Dermis microvascular lymphatic vessel endothelial cell (primary cell): ENCODE measurements around the gene GAL3ST1. TPM values are rescaled to one million over a fixed set of nuclear protein-coding genes. Genes with fewer than 3 reads are reported as not detected.
"Not testable (repeated sequence)": the region's sequence is repeated elsewhere in the genome, so short reads cannot be mapped to it uniquely, and the experiment has no call there.

Source experiments
- DNase-seq, 2 donors: peaks; one replicate each; pipeline versions ENCODE4 v3.0.0 to v3.0.0-alpha.2; 2010; ENCODE audit warnings: low read depth in 2 of 2
- total RNA-seq: library from RNA; depleted of rRNA; stranded (reverse); fragments of >200 nt; gene quantifications from 2 replicates; pipeline ENCODE4 v1.2.1, GENCODE V29; 2014

GAL3ST1 gene
- total RNA-seq, 1 donor from 2014 or later: not detected

GRCh38 chr22:30565341-30565740, 9.1 kb downstream of the GAL3ST1 start:
- no peak for DNase-seq

DNA sequence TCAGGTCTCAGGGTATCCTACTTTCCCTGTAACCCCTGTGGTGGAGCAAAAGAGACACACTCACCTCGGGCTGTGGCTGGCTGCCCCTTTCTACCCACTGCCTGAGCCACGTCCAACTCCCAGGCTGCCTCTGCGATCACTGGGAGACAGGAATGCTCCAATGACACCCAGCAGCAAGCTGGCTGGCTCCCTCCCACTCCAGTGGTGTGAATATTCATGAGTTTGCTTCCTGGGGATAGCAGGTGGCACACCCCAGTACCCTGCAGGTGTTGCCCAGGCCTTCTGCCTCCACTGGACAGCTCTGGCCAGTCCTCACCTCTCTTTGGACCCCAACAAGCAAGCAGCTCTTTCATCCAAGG, 9.7 kb downstream of the GAL3ST1 start:
- DNase-seq: no peak

- no peak for DNase-seq
Measured at GRCh38 chr22:30564045-30564760, 10.3 kb downstream of the GAL3ST1 start.

DNA sequence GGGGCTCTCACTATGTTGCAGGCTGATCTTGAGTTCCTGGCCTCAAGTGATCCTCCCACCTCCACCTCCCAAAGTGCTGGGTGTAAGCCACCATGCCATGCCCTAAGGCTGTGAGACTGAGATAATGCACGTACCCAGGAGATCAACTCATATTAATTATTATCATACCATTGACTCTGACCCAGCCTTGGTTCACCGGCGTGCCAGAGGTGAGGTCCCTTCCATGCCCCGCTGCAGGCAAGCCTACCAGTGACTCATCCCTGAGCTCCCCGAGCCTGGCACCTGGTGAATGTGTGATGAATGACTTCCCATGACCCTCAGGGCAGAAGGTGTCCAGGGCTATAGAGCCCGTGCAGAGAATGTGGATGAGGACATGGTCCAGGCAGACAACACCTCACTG, 12.1 kb downstream of the GAL3ST1 start:
- no peak for DNase-seq

- no peak for DNase-seq
Measured at GRCh38 chr22:30561402-30562189, 12.9 kb downstream of the GAL3ST1 start.

DNA sequence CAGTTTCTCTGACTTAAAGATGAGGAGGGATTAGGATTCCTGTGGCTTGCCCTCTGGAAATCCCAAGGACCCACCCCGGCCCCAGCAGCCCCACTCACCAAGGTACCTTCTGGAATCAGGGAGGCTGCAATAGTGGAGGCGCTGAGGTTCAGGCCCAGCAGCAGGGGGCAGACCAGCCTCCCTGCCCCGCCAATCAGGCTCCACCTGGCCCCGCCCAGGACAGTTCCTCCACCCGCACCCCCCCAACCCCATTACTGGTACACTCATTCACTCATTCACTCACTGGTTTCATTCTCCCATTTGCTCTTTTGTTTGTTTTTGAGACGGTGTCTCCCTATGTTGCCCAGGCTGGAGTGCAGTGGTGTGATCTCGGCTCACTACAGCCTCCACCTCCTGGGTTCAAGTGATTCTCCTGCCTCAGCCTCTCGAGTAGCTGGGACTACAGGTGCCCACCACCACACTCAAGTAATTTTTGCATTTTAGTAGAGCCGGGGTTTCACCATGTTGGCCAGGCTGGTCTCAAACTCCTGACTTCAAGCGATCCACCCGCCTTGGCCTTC, 13.7 kb downstream of the GAL3ST1 start:
- DNase-seq: not testable (repeated sequence)

GRCh38 chr22:30559889-30560288, 14.6 kb downstream of the GAL3ST1 start:
- DNase-seq: no peak

- no peak for DNase-seq
Measured at GRCh38 chr22:30557243-30557642, 17.2 kb downstream of the GAL3ST1 start.

DNA sequence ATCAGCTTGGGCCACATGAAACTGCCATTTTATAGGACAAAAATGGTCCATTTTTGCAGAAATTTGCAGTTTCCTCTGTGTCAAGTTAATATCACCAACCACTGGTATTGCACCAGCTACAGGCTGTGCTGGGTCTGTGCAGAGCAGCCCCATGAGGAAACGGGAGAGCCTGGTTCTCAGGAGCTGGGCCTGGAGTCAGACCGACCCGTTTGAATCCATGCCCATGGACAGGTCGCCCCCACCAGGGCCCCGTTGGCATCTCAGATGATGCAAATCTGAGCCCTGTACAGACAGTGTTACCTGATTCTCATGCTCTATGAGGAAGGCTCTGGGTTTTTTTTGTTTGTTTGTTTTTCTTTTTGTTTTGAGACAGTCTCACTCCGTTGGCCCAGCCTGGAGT, 18.1 kb downstream of the GAL3ST1 start:
- no peak for DNase-seq

DNA sequence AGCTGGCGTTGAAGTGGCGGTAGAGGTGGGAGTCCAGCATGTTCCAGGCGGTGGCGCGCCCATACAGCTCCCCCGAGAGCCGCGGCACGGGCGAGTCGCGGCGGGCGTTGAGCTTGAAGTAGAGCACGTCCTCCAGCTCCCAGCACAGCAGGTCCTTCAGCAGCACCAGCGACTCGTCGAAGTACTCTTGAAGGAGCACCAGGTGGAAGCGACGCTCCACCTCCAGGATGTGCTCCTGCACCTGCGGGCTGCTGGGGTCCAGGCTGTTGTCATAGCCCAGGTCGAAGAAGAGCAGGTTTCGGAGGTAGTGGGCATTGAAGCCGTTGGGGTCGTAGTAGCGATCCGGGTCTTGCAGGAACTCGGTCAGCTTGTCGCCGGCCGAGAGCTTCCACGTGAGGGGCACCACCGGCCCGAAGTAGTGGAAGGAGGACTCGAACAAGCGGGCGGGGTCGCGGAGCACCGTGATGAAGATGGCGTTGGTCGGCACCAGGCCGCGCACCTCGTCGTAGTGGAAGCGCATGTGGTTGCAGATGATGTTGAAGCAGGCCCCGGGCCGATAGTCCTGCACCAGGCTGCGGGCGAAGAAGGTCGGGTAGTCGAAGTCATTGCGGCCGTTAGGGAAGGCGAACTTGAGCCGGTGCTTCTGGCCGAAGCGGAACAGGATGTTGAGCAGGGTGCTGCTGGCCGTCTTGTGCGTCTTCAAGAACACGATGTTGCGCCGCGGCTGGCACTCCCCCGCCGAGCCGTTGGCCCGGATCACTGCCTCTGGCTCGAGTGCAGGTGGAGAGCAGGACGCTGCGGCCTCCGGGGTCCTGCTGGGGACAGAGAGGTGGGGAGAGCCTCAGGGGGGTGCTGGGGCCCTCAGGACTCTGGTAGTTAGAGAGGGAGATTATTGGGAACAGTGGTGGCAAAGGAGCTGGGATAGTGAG, 18.9 kb downstream of the GAL3ST1 start:
- DNase-seq: no peak

- DNase-seq: no peak
Measured at GRCh38 chr22:30553971-30554370, 20.5 kb downstream of the GAL3ST1 start.

GRCh38 chr22:30552719-30553118, 21.7 kb downstream of the GAL3ST1 start:
- DNase-seq: no peak

- DNase-seq: not testable (repeated sequence)
Measured at GRCh38 chr22:30551813-30552212, 22.7 kb downstream of the GAL3ST1 start.

- DNase-seq: no peak
Measured at GRCh38 chr22:30547188-30547587, 27.3 kb downstream of the GAL3ST1 start.

DNA sequence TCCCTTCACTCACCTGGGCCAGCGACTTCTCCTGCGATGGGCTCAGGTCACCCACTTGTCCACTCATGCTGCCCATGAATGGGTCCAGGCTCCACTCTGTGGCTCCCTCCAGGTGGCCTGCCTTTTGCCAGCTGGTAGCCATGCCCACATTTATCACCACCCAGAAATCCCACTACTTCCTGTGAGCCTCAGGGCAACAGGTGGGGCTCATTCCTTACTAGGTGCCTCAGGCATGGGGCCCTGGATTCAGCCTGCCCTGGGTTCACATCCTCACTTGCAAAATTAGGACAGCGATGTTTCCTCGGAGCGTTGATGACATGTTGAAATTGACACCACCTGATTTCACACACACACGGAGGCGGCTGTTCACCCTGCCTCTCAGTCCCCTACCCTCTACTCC, 27.8 kb downstream of the GAL3ST1 start, which contains the start of gene SEC14L6:
TSS of gene SEC14L6 (minus strand) at position 126 of the 400 bp plus-strand sequence. CDS start at position 67, 59 bp downstream.
- DNase-seq: no peak

GRCh38 chr22:30542811-30543188, 31.7 kb downstream of the GAL3ST1 start:
- DNase-seq: no peak

DNA sequence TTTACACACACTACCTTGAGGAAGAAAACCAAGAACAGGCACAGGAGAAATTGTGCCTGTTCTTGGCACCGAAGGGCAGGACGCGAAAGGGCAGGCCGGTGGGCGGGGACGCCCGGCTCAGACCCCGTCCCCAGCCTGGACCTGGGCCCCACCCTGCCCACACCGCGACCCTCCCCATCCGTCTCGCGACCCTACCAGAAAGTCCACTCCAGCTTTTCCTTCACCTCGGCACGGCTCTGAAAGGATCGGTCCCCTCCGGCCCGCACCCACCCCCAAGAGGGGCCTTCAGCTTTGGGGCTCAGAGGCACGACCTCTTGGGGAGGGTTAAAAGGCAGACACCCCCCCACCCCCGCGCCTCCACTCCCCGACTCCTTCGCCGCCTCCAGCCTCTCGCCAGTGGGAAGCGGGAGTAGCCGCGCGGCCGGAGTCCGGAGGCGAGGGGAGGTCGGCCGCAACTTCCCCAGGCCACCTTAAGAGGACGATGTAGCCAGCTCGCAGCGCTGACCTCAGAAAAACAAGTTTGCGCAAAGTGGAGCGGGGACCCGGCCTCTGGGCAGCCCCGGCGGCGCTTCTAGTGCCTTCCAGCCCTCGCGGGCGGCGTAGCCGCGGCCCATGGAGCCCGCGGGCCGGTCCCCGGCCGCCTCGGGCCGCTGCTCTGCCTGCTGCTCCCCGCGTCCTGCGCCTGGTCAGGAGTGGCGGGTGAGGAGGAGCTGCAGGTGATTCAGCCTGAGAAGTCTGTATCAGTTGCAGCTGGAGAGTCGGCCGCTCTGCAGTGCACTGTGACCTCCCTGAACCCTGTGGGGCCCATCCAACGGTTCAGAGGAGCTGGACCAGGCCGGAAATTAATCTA, 32.3 kb downstream of the GAL3ST1 start:
- no peak for DNase-seq

DNA sequence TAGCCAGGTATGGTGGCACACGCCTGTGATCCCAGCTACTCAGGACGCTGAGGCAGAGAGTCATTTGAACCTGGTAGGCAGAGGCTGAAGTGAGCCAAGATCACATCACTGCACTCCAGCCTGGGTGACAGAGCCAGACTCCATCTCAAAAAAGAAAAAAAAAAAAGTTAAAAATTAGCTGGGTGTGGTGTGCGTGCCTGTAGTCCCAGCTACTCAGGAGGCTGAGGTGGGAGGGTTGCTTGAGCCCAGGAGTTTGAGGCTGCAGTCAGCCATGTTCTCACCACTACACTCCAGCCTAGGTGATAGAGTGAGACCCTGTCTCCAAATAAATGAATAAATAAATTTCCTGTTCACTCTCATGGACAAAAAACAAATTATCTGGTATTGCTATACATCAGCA, 33.0 kb downstream of the GAL3ST1 start:
- not testable (repeated sequence) for DNase-seq

GRCh38 chr22:30539368-30539767, 35.1 kb downstream of the GAL3ST1 start:
- DNase-seq: no peak

DNA sequence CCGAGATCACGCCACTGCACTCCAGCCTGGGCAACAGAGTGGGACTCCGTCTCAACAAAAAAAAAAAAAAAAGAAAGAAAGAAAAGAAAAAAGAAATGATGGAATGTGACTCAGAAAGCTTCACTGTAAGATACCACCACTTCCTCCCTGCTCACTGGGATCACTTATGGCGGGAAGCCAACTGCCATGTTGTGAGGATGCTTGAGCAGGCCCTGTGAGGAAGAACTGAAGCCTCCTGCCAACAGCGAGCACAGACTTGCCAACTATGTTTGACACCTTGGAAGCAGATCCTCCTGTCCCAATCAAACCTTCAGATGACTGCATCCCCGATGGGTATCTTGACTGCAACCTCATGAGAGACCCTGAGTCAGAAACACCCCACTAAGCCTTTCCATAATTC, 36.2 kb downstream of the GAL3ST1 start:
- no peak for DNase-seq
